Breast epithelium (tissue), 4 donors: Measurements from ENCODE around the gene ZNF749. TPM values are rescaled to one million over a fixed set of nuclear protein-coding genes. Genes with fewer than 3 reads are reported as not detected.

Experiments used
- DNase-seq, 2 donors: peaks; one replicate each; pipeline ENCODE4 v3.0.0-alpha.2; 2019; ENCODE audit warnings: low spot score in 2 of 2
- H3K27ac ChIP-seq, 2 donors: fragments of 200-600 bp; sonication (generic) in 1 of 2; one replicate each; pipeline ENCODE4 v1.5.1; 2016 to 2019; ENCODE audit warnings: mild to moderate bottlenecking in 1 of 2
- H3K27me3 ChIP-seq, 2 donors: fragments of 200-600 bp; sonication (generic) in 1 of 2; one replicate each; pipeline versions ENCODE4 v1.5.1 to v1.6.0; 2017 to 2019; ENCODE audit warnings: control low read depth in 1 of 2, mild to moderate bottlenecking in 1 of 2
- H3K36me3 ChIP-seq: fragments of 200-600 bp; one replicate; pipeline ENCODE4 v1.5.1; 2019
- H3K4me1 ChIP-seq, 2 donors: fragments of 200-600 bp; sonication (generic); one replicate each; pipeline ENCODE4 v1.5.1; 2016 to 2019; ENCODE audit warnings: control low read depth in 1 of 2
- H3K4me3 ChIP-seq, 3 donors: fragments of 200-600 bp; sonication (generic); 1 replicate in 2 of 3; 2 replicates in 1 of 3; pipeline ENCODE4 v1.5.1; 2016 to 2019; ENCODE audit warnings: mild to moderate bottlenecking in 3 of 3, moderate library complexity in 2 of 3
- H3K9me3 ChIP-seq, 2 donors: fragments of 200-600 bp; sonication (generic) in 1 of 2; one replicate each; pipeline ENCODE4 v1.5.1; 2016 to 2019; ENCODE audit warnings: control low read depth in 1 of 2
- POLR2A ChIP-seq: fragments of 450-650 bp; IDR thresholded peaks from one replicate; pipeline ENCODE4 v1.6.1; 2016; ENCODE audit warnings: antibody characterized with exemption, mild to moderate bottlenecking, moderate library complexity
- POLR2AphosphoS5 ChIP-seq, 3 donors: sonication (generic); formaldehyde crosslinking; IDR thresholded peaks; one replicate each; pipeline ENCODE4 v1.6.1; 2017; ENCODE audit warnings: antibody characterized with exemption in 3 of 3
- intact Hi-C: fragments of 100-400 bp; cut with DNase I; formaldehyde crosslinking; loops from one replicate; pipeline ENCODE4 v1.15.1; 2023; ENCODE audit warnings: low total_unique reads
- total RNA-seq, 3 donors: library from RNA; depleted of rRNA; stranded (reverse); fragments of >200 nt; gene quantifications; one replicate each; pipeline ENCODE4 v1.1.0, GENCODE V29; 2016
- TF ChIP-seq, protein P1 (sequence below), 3 donors: fragments of 450-650 bp; IDR thresholded peaks; one replicate each; pipeline ENCODE4 v1.5.1; 2016 to 2017; ENCODE audit warnings: antibody characterized with exemption in 3 of 3, mild to moderate bottlenecking in 3 of 3, moderate library complexity in 3 of 3

Gene ZNF749
- total RNA-seq, 3 donors from 2014 or later: 3.4 to 11.1 (median 8.5) TPM

- H3K36me3 ChIP-seq: peaks cover 27% of the 10 kb centered on the region
- no peak overlapping the region for H3K27ac ChIP-seq
- no peak overlapping the region for H3K4me3 ChIP-seq
- no peaks in the 10 kb centered on the region for H3K4me1 ChIP-seq
- TF ChIP-seq, protein P1, sequence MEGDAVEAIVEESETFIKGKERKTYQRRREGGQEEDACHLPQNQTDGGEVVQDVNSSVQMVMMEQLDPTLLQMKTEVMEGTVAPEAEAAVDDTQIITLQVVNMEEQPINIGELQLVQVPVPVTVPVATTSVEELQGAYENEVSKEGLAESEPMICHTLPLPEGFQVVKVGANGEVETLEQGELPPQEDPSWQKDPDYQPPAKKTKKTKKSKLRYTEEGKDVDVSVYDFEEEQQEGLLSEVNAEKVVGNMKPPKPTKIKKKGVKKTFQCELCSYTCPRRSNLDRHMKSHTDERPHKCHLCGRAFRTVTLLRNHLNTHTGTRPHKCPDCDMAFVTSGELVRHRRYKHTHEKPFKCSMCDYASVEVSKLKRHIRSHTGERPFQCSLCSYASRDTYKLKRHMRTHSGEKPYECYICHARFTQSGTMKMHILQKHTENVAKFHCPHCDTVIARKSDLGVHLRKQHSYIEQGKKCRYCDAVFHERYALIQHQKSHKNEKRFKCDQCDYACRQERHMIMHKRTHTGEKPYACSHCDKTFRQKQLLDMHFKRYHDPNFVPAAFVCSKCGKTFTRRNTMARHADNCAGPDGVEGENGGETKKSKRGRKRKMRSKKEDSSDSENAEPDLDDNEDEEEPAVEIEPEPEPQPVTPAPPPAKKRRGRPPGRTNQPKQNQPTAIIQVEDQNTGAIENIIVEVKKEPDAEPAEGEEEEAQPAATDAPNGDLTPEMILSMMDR (IDR thresholded peaks at IDR 0.05): no peak
- TF ChIP-seq POLR2AphosphoS5 (IDR thresholded peaks at IDR 0.05): no peak
- TF ChIP-seq POLR2A: no peak
- H3K27me3 ChIP-seq: no peaks in the 10 kb centered on the region
- intact Hi-C loops: no loop called here
- peaks cover 76 to 83% of the 10 kb centered on the region in 2 donors for H3K9me3 ChIP-seq
- DNase-seq: no peak
These were observed 36.3 kb upstream of the ZNF749 start for GRCh38 chr19:57398868-57399267.

- H3K4me3 ChIP-seq: no peak overlapping the region
- H3K36me3 ChIP-seq: peaks cover 6% of the 10 kb centered on the region
- no peaks in the 10 kb centered on the region for H3K4me1 ChIP-seq
- no peak for TF ChIP-seq POLR2A
- DNase-seq: no peak
- peaks cover 47% of the 10 kb centered on the region in 2 donors for H3K9me3 ChIP-seq
- no peaks in the 10 kb centered on the region for H3K27me3 ChIP-seq
- intact Hi-C loops: no loop called here
- H3K27ac ChIP-seq: no peak overlapping the region
These were observed 31.2 kb upstream of the ZNF749 start for GRCh38 chr19:57403737-57404563.

- TF ChIP-seq, protein P1 (IDR thresholded peaks at IDR 0.05): peak in 2 of 3 donors; percentile 40 to 43
- TF ChIP-seq POLR2AphosphoS5 (IDR thresholded peaks at IDR 0.05) (no peak), POLR2A (no peak)
- Histone ChIP-seq H3K9me3 (peaks cover 21 to 31% of the 10 kb centered on the region in 2 donors), H3K27ac (no peak overlapping the region), H3K36me3 (no peaks in the 10 kb centered on the region), H3K4me1 (no peaks in the 10 kb centered on the region), H3K27me3 (no peaks in the 10 kb centered on the region), H3K4me3 (no peak overlapping the region)
- intact Hi-C loops: no loop called here
- DNase-seq: peak; percentile 24 to 62
These were observed 28.5 kb upstream of the ZNF749 start for GRCh38 chr19:57406516-57407123.

DNA sequence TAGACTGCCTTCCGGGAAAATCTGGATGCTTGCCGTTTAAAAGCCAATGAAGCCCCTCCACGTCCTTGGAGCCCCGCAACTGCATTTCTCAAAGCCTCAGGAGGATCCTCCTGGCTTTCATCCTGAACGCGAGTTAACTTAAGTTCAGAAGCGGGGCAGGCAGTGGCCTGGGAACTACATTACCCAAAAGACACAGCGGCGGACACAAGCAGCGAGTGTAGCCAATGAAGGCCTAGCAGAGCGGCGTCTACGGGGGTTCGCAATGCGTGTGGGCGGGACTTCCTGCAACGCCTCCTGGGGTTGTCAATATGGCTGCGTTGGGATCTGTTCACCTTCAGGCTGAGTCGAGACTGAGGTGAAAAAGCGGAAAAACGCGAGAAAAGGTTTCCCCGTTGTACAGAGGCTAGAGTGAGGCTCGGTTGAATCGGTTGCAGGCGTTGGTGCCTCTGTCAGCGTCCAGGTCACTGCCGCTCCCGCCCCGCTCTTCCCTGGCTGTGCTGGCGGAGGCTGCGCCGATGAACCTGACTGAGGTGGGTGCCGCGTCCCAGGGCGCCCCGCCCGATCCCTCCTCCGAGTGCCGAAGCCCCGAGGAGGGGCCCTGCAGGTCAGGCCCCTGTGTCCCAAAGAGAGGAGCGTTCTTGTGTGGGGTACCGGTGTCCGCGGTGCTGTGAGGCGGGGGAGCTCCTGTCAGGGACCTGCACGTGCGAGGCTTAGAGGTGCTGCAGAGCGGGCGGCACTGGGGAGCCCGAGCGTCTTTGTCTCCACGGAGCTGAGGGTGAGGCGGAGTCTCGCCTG lies 24.1 kb upstream of the ZNF749 start, which contains the start of gene ZNF17:
Gene ZNF17 (plus strand): TSS at position 285 of the 795 bp plus-strand sequence. CDS start 2,455 bp downstream, outside the sequence.
- Histone ChIP-seq H3K27me3 (no peaks in the 10 kb centered on the region), H3K4me3 (peak within 1 kb of the TSS; percentile 90 to 99 (median 93)), H3K36me3 (peaks cover 5% of the 10 kb centered on the region), H3K4me1 (peaks cover 4 to 5% of the 10 kb centered on the region in 2 donors), H3K9me3 (peaks cover 0 to 24% of the 10 kb centered on the region in 2 donors), H3K27ac (peak within 1 kb of the TSS; percentile 73 to 76)
- intact Hi-C loops: no loop called here
- DNase-seq: peak; percentile 91 to 92
- TF ChIP-seq POLR2A (no peak), POLR2AphosphoS5 (IDR thresholded peaks at IDR 0.05) (peak; percentile 21 to 43 (median 25))
- TF ChIP-seq, protein P1 (IDR thresholded peaks at IDR 0.05): no peak

DNA sequence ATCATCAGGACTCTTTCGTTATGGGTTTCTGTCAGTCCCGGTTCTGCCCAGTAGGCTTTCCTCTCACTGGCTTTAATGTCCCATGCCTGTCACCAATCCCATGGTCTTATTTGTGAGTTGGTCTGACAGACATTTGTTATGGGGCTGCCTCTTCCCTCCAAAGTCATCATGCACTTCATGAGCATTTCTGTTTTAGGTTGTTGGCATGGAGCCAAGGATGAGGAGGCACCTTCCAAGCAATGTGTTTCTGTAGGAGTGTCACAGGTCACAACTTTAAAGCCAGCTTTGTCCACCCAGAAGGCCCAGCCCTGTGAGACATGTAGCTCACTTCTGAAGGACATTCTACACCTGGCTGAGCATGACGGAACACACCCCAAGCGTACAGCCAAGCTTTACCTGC lies 15.7 kb upstream of the ZNF749 start:
- H3K27me3 ChIP-seq: no peaks in the 10 kb centered on the region
- H3K27ac ChIP-seq: no peak overlapping the region
- intact Hi-C loops: no loop called here
- no peak overlapping the region for H3K4me3 ChIP-seq
- peaks cover 26% of the 10 kb centered on the region for H3K36me3 ChIP-seq
- TF ChIP-seq, protein P1 (IDR thresholded peaks at IDR 0.05): no peak
- no peak for TF ChIP-seq POLR2AphosphoS5 (IDR thresholded peaks at IDR 0.05)
- TF ChIP-seq POLR2A: no peak
- H3K4me1 ChIP-seq: no peaks in the 10 kb centered on the region
- H3K9me3 ChIP-seq: peaks cover 73 to 88% of the 10 kb centered on the region in 2 donors
- DNase-seq: no peak
